NCI-H187 treated with DMSO at 0.1 percent for 48 hours (cell line): ENCODE measurements around the gene NUBP2.

Source experiments
- DNase-seq: peaks from one replicate; lab custom pipeline; 2025; lab: John Stamatoyannopoulos, UW

The NUBP2 gene

GRCh38 chr16:1809281-1809801 lies 26.6 kb downstream of the NUBP2 start:
- no peak for DNase-seq

- no peak for DNase-seq
These were observed 27.3 kb downstream of the NUBP2 start for GRCh38 chr16:1810106-1810505.

GRCh38 chr16:1810536-1810935 lies 27.8 kb downstream of the NUBP2 start:
- no peak for DNase-seq

GRCh38 chr16:1812732-1813163 lies 30.0 kb downstream of the NUBP2 start:
- DNase-seq: no peak

GRCh38 chr16:1815461-1815860 lies 32.7 kb downstream of the NUBP2 start:
- DNase-seq: no peak

- no peak for DNase-seq
These were observed 33.9 kb downstream of the NUBP2 start for GRCh38 chr16:1816396-1817275.

- no peak for DNase-seq
These were observed 34.5 kb downstream of the NUBP2 start for GRCh38 chr16:1817276-1817589.

- DNase-seq: no peak
These were observed 35.0 kb downstream of the NUBP2 start for GRCh38 chr16:1817716-1818115.

GRCh38 chr16:1818204-1818872 lies 35.6 kb downstream of the NUBP2 start:
- DNase-seq: no peak

- no peak for DNase-seq
These were observed 36.2 kb downstream of the NUBP2 start for GRCh38 chr16:1818873-1819525.

- DNase-seq: no peak
These were observed 36.9 kb downstream of the NUBP2 start for GRCh38 chr16:1819611-1820010.

GRCh38 chr16:1820096-1820945 lies 37.6 kb downstream of the NUBP2 start:
- no peak for DNase-seq

- DNase-seq: no peak
These were observed 38.2 kb downstream of the NUBP2 start for GRCh38 chr16:1820946-1821290.

- no peak for DNase-seq
These were observed 39.3 kb downstream of the NUBP2 start for GRCh38 chr16:1821861-1822611.

- DNase-seq: no peak
These were observed 40.0 kb downstream of the NUBP2 start for GRCh38 chr16:1822801-1823200.

- no peak for DNase-seq
These were observed 41.1 kb downstream of the NUBP2 start for GRCh38 chr16:1823821-1824220.

- no peak for DNase-seq
These were observed 42.7 kb downstream of the NUBP2 start for GRCh38 chr16:1825381-1825863.

- DNase-seq: no peak
These were observed 43.3 kb downstream of the NUBP2 start for GRCh38 chr16:1825864-1826690.

GRCh38 chr16:1826691-1827573 lies 44.2 kb downstream of the NUBP2 start, which contains the start of the genes FAHD1 and HAGH:
TSS of gene FAHD1 (plus strand) at chr16:1827206. CDS start at chr16:1827239, 33 bp downstream.
TSS of gene HAGH (minus strand) at chr16:1826825. CDS start at chr16:1826787, 38 bp downstream.
- DNase-seq: peak; percentile 80
